H9 (cell line): ENCODE measurements around the gene PGS1. TPM values are rescaled to one million over a fixed set of nuclear protein-coding genes. Genes with fewer than 3 reads are reported as not detected.

Experiments used
- DNase-seq: peaks from one replicate; pipeline ENCODE4 v3.0.0-alpha.2; 2017
- H2AFZ ChIP-seq: one replicate; pipeline ENCODE4 v1.6.1; 2013; ENCODE audit warnings: mild to moderate bottlenecking, low read length, control low read depth, moderate library complexity
- H2AK5ac ChIP-seq: 2 replicates; pipeline ENCODE4 v1.6.1; 2013; ENCODE audit warnings: low read length, control low read depth, mixed read lengths; ENCODE audit not compliant: insufficient read length
- H2BK120ac ChIP-seq: one replicate; pipeline ENCODE4 v1.6.1; 2013; ENCODE audit warnings: low read depth, mild to moderate bottlenecking, low read length, control low read depth, inconsistent platforms; ENCODE audit not compliant: poor library complexity, severe bottlenecking
- H2BK12ac ChIP-seq: 2 replicates; pipeline ENCODE4 v1.6.1; 2013; ENCODE audit warnings: low read length, control low read depth, mixed read lengths, low read depth; ENCODE audit not compliant: insufficient read length
- H2BK15ac ChIP-seq: 2 replicates; pipeline ENCODE4 v1.6.1; 2013; ENCODE audit warnings: low read depth, low read length, control low read depth
- H2BK20ac ChIP-seq: one replicate; pipeline ENCODE4 v1.6.1; 2013; ENCODE audit warnings: low read depth, mild to moderate bottlenecking, low read length, control low read depth, inconsistent platforms; ENCODE audit not compliant: poor library complexity, severe bottlenecking
- H2BK5ac ChIP-seq: 2 replicates; pipeline ENCODE4 v1.6.1; 2013; ENCODE audit warnings: low read length, control low read depth, mixed read lengths; ENCODE audit not compliant: insufficient read length
- H3K14ac ChIP-seq: 2 replicates; pipeline ENCODE4 v1.6.1; 2013; ENCODE audit warnings: low read length, control low read depth; ENCODE audit not compliant: insufficient read depth
- H3K18ac ChIP-seq: 2 replicates; pipeline ENCODE4 v1.6.1; 2013; ENCODE audit warnings: low read depth, mild to moderate bottlenecking, mixed read lengths, low read length, control low read depth; ENCODE audit not compliant: insufficient read length
- H3K23ac ChIP-seq: 2 replicates; pipeline ENCODE4 v1.6.1; 2013; ENCODE audit warnings: low read length, control low read depth, mixed read lengths, low read depth; ENCODE audit not compliant: insufficient read length
- H3K23me2 ChIP-seq: 2 replicates; pipeline ENCODE4 v1.6.1; 2013; ENCODE audit warnings: low read depth, mild to moderate bottlenecking, mixed read lengths, low read length, control low read depth; ENCODE audit not compliant: insufficient read length, poor library complexity, severe bottlenecking
- H3K27ac ChIP-seq: 2 replicates; pipeline ENCODE4 v1.5.1; 2013; ENCODE audit warnings: low read length, control low read depth, mixed read lengths, low read depth; ENCODE audit not compliant: insufficient read length
- H3K27me3 ChIP-seq: 2 replicates; pipeline ENCODE4 v1.6.1; 2013; ENCODE audit warnings: low read length, control low read depth, inconsistent platforms; ENCODE audit not compliant: insufficient read depth
- H3K4ac ChIP-seq: 2 replicates; pipeline ENCODE4 v1.6.1; 2013; ENCODE audit warnings: low read depth, mild to moderate bottlenecking, control low read depth, inconsistent platforms, low read length, moderate library complexity
- H3K4me1 ChIP-seq: 2 replicates; pipeline ENCODE4 v1.6.1; 2013; ENCODE audit warnings: low read length, control low read depth, inconsistent platforms; ENCODE audit not compliant: insufficient read depth
- H3K4me2 ChIP-seq: 2 replicates; pipeline ENCODE4 v1.6.1; 2013; ENCODE audit warnings: low read length, control low read depth, mixed read lengths; ENCODE audit not compliant: insufficient read length, insufficient read depth
- H3K56ac ChIP-seq: 2 replicates; pipeline ENCODE4 v1.6.1; 2013; ENCODE audit warnings: low read depth, mild to moderate bottlenecking, mixed read lengths, low read length, control low read depth; ENCODE audit not compliant: insufficient read length
- H3K79me1 ChIP-seq: 2 replicates; pipeline ENCODE4 v1.6.1; 2013; ENCODE audit warnings: low read depth, mild to moderate bottlenecking, moderate library complexity, low read length, control low read depth, inconsistent platforms; ENCODE audit not compliant: insufficient read depth, poor library complexity, severe bottlenecking
- H3K79me2 ChIP-seq: 2 replicates; pipeline ENCODE4 v1.6.1; 2013; ENCODE audit warnings: low read length, control low read depth, inconsistent platforms; ENCODE audit not compliant: insufficient read depth
- H3K9ac ChIP-seq: 2 replicates; pipeline ENCODE4 v1.6.1; 2013; ENCODE audit warnings: low read length, control low read depth, mixed read lengths; ENCODE audit not compliant: insufficient read length; ENCODE audit errors: extremely low read depth
- H3K9me3 ChIP-seq: one replicate; pipeline ENCODE4 v1.6.1; 2013; ENCODE audit warnings: low read depth, low read length, inconsistent platforms; ENCODE audit not compliant: control insufficient read depth
- H3T11ph ChIP-seq: one replicate; pipeline ENCODE4 v1.6.1; 2013; ENCODE audit warnings: mild to moderate bottlenecking, low read length, control low read depth, inconsistent platforms
- H4K20me1 ChIP-seq: one replicate; pipeline ENCODE4 v1.6.1; 2013; ENCODE audit not compliant: control insufficient read depth, insufficient read length, insufficient read depth
- H4K5ac ChIP-seq: 2 replicates; pipeline ENCODE4 v1.6.1; 2013; ENCODE audit warnings: low read depth, mild to moderate bottlenecking, mixed read lengths, low read length, control low read depth; ENCODE audit not compliant: insufficient read length
- H4K8ac ChIP-seq: replicated peaks from 2 replicates; pipeline ENCODE4 v1.6.1; 2013; ENCODE audit warnings: low read length, control low read depth, mixed read lengths, low read depth; ENCODE audit not compliant: insufficient read length
- H4K91ac ChIP-seq: 2 replicates; pipeline ENCODE4 v1.6.1; 2013; ENCODE audit warnings: low read depth, mild to moderate bottlenecking, moderate library complexity, mixed read lengths, low read length, control low read depth; ENCODE audit not compliant: insufficient read length
- H3K27ac Mint-ChIP-seq, 3 experiments: 2 replicates in 2 of 3; 3 replicates in 1 of 3; pipeline ENCODE4 v1.8.0; 2020 to 2021; ENCODE audit warnings: mixed read lengths in 3 of 3, mild to moderate bottlenecking in 1 of 3, moderate library complexity in 1 of 3
- H3K27me3 Mint-ChIP-seq: 2 replicates; pipeline ENCODE4 v1.8.0; 2021; ENCODE audit warnings: low read depth, mild to moderate bottlenecking, moderate library complexity, mixed read lengths
- H3K36me3 Mint-ChIP-seq, 3 experiments: 2 replicates in 2 of 3; 3 replicates in 1 of 3; pipeline ENCODE4 v1.8.0; 2020 to 2021; ENCODE audit warnings: low read depth in 3 of 3, mixed read lengths in 3 of 3; ENCODE audit not compliant: insufficient read depth in 1 of 3
- H3K4me1 Mint-ChIP-seq, 2 experiments: 2 replicates each; pipeline ENCODE4 v1.8.0; 2020; ENCODE audit warnings: mixed read lengths in 2 of 2
- H3K4me3 Mint-ChIP-seq, 2 experiments: 2 replicates in 1 of 2; 3 replicates in 1 of 2; pipeline ENCODE4 v1.8.0; 2020 to 2021; ENCODE audit warnings: mild to moderate bottlenecking in 2 of 2, mixed read lengths in 2 of 2, moderate library complexity in 1 of 2
- H3K9me3 Mint-ChIP-seq, 2 experiments: 2 replicates in 1 of 2; 3 replicates in 1 of 2; pipeline ENCODE4 v1.8.0; 2020; ENCODE audit warnings: mild to moderate bottlenecking in 2 of 2, mixed read lengths in 2 of 2, moderate library complexity in 1 of 2
- CTCF ChIP-seq: fragments of 200-600 bp; sonication (generic); conservative IDR thresholded peaks from 3 replicates; pipeline ENCODE4 v1.8.0; 2021; ENCODE audit warnings: antibody characterized with exemption, mild to moderate bottlenecking
- WGBS: extraction: QIAGEN DNeasy Blood & Tissue Kit; methylation state at CpG from one replicate; pipeline ENCODE4 v1.1.7; 2013; ENCODE audit warnings: missing lambda C conversion rate, low lambda C conversion rate, mixed read lengths; ENCODE audit not compliant: insufficient read length; ENCODE audit errors: extremely low coverage; 5-methylcytosine and 5-hydroxymethylcytosine counted together
- total RNA-seq: library from RNA; stranded (reverse); gene quantifications from 2 replicates; pipeline ENCODE4 v1.2.1, GENCODE V29; 2021

PGS1 gene
- total RNA-seq, 1 experiment from 2014 or later = 45.7 TPM

- TF ChIP-seq CTCF = no peak
- H2BK15ac ChIP-seq = no peak overlapping the region
- H2BK120ac ChIP-seq = no peak overlapping the region
- no peak overlapping the region for H2BK12ac ChIP-seq
- no peaks in the 10 kb centered on the region for H3K79me2 ChIP-seq
- H3K36me3 Mint-ChIP-seq = peaks cover 0 to 3% (median 1%) of the 10 kb centered on the region in 3 experiments; a peak in 2 of 7 replicates
- no peaks in the 10 kb centered on the region for H3K27me3 ChIP-seq
- H3K79me1 ChIP-seq = no peaks in the 10 kb centered on the region
- H3K18ac ChIP-seq = no peak overlapping the region
- no peak overlapping the region for H2AFZ ChIP-seq
- H4K20me1 ChIP-seq = no peaks in the 10 kb centered on the region
- H4K5ac ChIP-seq = no peak overlapping the region
- no peaks in the 10 kb centered on the region for H3K27me3 Mint-ChIP-seq
- DNase-seq = no peak
- no peak overlapping the region for H3K4me2 ChIP-seq
- H2AK5ac ChIP-seq = no peak overlapping the region
- no peak overlapping the region for H4K91ac ChIP-seq
- no peak overlapping the region for H3K4ac ChIP-seq
- H3K4me1 Mint-ChIP-seq = peaks cover 0 to 3% of the 10 kb centered on the region in 2 experiments; a peak in 1 of 4 replicates
- no peak overlapping the region for H2BK5ac ChIP-seq
- H3K4me3 Mint-ChIP-seq = no peak overlapping the region
- H3K14ac ChIP-seq = no peak overlapping the region
- no peaks in the 10 kb centered on the region; the same call in 1 of the 2 replicates for H3K4me1 ChIP-seq
- H3K23ac ChIP-seq = no peak overlapping the region
- no peak overlapping the region for H3K27ac ChIP-seq
- no peaks in the 10 kb centered on the region for H3K9me3 ChIP-seq
- H3K9me3 Mint-ChIP-seq = peaks cover 2 to 4% of the 10 kb centered on the region in 2 experiments; a peak in 3 of 5 replicates
- no peak overlapping the region for H3T11ph ChIP-seq
- H2BK20ac ChIP-seq = no peak overlapping the region
- H3K27ac Mint-ChIP-seq = no peak overlapping the region
- H3K56ac ChIP-seq = no peak overlapping the region
- H3K9ac ChIP-seq = no peak overlapping the region
- WGBS = no CpG with 5 or more reads among the region's 21 CpGs
- no peaks in the 10 kb centered on the region for H3K23me2 ChIP-seq
- no peak overlapping the region for H4K8ac ChIP-seq
Observed at GRCh38 chr17:78459696-78460095, 81.2 kb downstream of the PGS1 start.
